Stimulated activated CD4-positive, alpha-beta T cell treated with anti-CD3 and anti-CD28 coated beads, Interleukin-1b, Interleukin-23, amount 100 ng/mL, for 1 hour (primary cell): ENCODE results near the gene LGMN.
A peak's percentile ranks its signal among the peaks of the same experiment; 100 is the strongest.

Experiments used
- DNase-seq, 2 donors: peaks; one replicate each; pipeline ENCODE4 v3.0.0-alpha.2; 2020; ENCODE audit warnings: low read depth in 2 of 2

LGMN gene

GRCh38 chr14:92760524-92760805 is 12.0 kb upstream of the LGMN start:
- no peak for DNase-seq

GRCh38 chr14:92759679-92760523 is 11.5 kb upstream of the LGMN start:
- no peak for DNase-seq

GRCh38 chr14:92759300-92759678 is 10.9 kb upstream of the LGMN start:
- no peak for DNase-seq

DNA sequence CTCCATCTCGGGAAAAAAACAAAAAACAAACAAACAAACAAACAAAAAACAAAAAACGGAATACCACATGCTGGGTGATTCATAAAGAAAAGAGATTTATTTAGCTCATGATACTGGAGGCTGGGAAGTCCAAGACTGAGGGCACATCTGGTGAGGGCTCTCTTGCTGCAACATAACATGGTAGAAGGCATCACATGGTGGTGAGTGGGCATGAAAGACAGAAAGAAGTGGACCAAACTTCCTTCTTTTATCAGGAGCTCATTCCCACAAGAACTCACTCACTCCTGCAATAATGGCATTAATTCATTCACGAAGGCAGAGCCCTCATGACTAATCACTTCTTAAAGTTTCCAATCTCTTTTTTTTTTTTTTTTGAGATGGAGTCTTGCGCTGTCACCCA is 8.0 kb upstream of the LGMN start:
- no peak for DNase-seq

- DNase-seq, result no peak
These were observed 7.1 kb upstream of the LGMN start for GRCh38 chr14:92755495-92755894.

- DNase-seq, result no peak
These were observed 6.5 kb upstream of the LGMN start for GRCh38 chr14:92754966-92755365.

DNA sequence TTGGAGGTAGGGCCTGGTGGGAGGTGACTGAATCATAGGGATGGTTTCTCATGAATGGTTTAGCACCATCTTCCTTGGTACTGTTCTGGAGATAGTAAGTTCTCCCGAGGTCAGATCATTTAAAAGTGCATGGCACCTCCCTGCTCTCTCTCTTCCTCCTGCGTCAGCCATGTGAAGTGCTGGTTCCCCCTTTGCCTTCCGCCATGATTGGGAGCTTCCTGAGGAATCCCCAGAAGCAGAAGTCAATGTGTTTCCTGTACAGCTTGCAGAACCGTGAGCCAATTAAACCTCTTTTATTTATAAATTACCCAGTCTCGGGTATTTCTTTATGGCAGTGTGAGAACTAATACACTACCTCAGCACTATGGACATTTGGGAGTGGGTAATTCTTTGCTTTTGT is 4.8 kb upstream of the LGMN start:
- no peak for DNase-seq

- DNase-seq, result no peak
These were observed 3.4 kb upstream of the LGMN start for GRCh38 chr14:92751819-92752218.

DNA sequence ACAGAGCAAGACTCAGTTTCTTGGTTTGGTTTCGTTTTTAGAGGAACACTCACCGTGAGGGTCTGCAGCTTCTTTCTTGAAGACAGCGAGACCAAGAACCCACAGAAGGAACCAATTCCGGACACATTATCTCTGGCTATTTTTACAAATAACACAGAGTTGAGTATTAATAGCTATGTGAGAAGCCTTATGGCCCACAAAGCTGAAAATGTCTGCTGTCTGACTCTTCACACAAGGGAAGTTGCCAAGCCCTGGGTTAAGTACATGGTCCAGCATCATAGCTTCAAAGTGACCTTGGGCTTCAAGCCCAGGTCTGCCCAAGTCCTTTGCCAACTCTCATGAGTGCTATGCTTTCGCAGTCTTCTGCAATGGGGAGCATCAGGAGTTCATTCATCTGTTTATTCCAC is 2.6 kb upstream of the LGMN start:
- DNase-seq, result no peak

GRCh38 chr14:92750222-92750728 is 1.8 kb upstream of the LGMN start:
- peak; percentile 9 to 10 for DNase-seq

DNA sequence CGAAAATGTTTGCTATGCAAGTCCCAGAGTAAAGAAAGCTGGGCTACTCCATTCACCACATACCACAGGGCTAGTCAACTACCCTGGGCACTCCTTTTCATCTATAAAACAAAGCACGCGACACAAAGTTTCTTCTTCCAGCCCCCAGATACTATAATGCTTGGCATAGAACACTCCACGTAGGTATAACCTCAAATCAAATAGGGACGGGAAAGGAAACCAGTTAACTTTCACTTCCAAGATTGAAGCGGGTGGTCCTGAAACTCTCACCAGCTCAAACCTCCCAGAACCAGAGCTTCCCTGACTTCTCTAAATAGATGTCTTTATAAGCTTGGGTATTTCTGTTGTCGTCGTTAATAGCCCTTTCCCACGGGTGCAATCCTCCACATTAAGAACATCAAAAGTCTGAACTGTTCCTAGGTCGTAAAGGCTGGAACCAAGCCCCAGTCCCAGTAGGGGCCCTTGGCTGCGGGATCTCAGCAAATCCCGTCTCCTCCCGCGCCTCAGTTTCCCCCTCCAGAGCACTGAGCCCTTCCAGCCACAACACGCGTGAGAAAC is 647 bp downstream of the LGMN start:
- no peak for DNase-seq

- DNase-seq, result no peak
These were observed 4.2 kb downstream of the LGMN start for GRCh38 chr14:92744198-92744597.

GRCh38 chr14:92740440-92740839 is 8.0 kb downstream of the LGMN start:
- DNase-seq, result no peak

- no peak for DNase-seq
These were observed 10.7 kb downstream of the LGMN start for GRCh38 chr14:92737619-92738188.

- no peak for DNase-seq
These were observed 11.2 kb downstream of the LGMN start for GRCh38 chr14:92737206-92737605.

DNA sequence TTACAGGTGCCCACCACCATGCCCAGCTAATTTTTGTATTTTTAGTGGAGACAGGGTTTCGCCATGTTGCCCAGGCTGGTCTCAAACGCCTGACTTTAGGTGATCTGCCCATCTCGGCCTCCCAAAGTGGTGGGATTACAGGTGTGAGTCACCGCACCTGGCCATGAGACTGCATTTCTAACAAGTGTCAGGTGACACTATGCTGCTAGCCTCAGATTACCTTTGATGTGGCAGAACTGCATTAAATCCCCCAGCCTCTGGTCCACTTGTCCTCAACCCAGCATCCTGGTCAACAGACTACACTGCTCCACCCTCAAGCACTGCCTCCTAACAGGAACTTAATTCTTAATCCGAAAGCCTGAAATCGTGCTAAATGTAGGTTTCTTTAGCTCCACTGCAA is 13.1 kb downstream of the LGMN start:
- no peak for DNase-seq

GRCh38 chr14:92734618-92735017 is 13.8 kb downstream of the LGMN start:
- DNase-seq, result no peak

GRCh38 chr14:92733007-92733406 is 15.4 kb downstream of the LGMN start:
- DNase-seq, result no peak

GRCh38 chr14:92731622-92732115 is 16.8 kb downstream of the LGMN start:
- DNase-seq, result no peak

- DNase-seq, result no peak
These were observed 18.6 kb downstream of the LGMN start for GRCh38 chr14:92729634-92730358.

DNA sequence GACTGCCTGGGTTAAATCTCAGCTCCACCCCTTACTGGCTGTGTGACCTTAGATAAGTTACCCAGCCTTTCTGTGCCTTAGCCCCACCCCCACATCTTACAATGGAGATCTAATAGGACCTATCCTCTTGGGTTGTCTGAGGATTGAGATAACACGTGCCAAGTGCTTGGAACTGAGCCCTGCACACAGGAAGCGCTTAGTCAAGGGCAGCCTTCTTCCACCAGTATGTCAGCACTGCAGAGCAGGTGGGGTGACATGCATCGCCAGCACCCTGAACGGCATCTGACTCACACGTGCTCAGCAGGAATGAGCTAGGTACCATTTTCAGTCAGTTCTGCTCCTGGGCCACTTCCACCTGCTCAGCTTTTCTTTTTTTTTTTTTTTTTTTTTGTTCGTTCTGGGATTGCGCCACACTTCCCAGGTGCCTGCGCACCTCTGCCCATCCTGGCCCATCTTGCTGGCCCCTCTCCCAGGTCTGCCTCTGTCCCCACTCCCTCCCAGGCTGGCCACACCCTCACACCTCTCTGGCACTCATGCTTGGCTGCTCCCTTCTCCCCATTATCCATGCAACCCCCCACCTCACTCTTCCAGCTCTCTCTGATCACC is 19.6 kb downstream of the LGMN start:
- DNase-seq, result no peak

GRCh38 chr14:92726933-92727262 is 21.5 kb downstream of the LGMN start:
- DNase-seq, result no peak
